ENCODE measurements around the gene NMRK2.
A peak's percentile ranks its signal among the peaks of the same experiment; 100 is the strongest.
"Not testable (repeated sequence)": the region's sequence is repeated elsewhere in the genome, so short reads cannot be mapped to it uniquely, and the experiment has no call there.

Gene NMRK2

DNA sequence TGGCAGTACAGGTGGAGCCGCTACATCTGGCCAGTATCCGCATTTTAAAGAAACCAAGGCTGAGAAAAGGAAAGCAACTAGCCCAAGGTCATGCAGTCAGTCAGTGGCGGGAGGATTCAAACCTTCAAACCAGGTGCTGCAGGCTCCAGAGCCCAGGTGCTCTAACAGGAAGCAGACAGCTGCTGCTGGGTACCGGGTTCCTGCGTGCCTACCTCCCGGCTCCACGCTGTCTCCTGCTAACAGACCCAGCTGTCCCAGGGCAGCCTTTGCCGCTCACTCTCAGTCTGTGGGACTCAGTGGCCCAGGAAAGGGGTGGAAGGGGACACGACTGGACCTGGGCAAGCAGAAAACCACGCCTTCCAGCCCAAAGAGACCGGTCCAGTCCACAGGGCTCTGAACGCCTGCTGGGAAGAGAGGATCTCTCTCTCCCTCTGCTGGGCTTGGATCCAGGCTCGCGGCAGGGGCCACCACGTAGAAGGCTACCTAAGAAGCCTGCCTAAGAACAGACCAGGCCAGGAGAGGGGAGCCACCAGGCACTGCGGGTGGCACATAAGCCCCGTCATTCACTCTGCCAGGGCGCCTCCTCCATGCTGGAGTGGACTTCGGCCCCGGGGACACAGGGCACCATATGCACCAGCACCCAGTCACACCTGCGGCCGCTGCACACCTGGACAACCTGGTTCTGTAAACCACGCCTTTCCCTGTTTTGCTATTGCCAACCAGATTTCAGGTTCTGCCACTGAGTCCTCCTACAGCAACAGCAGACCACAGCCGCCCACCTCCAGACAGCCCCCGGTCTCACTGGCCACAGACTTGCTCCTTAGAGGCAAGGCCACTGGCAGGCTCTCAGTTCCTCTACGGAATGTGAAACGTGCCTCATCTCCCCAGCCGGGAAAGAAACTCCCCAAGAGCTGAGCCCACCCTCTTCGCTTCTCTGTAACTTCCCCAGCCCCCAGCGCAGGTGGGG is 33.5 kb downstream of the NMRK2 start:
- DNase-seq: no peak

DNA sequence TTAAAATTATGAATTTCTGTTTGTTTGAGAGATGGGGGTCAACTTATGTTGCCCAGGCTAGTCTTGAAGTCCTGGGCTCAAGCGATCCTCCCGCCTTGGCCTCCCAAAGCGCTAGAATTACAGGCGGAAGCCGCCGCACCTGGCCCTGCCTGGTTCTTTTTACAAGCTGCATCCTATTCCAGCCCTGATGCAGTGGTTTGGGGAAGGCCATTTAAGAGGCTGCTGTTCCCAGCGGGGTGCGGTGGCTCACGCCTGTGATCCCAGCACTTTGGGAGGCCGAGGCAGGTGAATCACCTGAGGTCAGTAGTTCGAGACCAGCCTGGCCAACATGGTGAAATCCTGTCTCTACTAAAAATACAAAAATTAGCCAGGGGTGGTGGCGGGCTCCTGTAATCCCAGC is 35.1 kb downstream of the NMRK2 start:
- DNase-seq: not testable (repeated sequence)

DNA sequence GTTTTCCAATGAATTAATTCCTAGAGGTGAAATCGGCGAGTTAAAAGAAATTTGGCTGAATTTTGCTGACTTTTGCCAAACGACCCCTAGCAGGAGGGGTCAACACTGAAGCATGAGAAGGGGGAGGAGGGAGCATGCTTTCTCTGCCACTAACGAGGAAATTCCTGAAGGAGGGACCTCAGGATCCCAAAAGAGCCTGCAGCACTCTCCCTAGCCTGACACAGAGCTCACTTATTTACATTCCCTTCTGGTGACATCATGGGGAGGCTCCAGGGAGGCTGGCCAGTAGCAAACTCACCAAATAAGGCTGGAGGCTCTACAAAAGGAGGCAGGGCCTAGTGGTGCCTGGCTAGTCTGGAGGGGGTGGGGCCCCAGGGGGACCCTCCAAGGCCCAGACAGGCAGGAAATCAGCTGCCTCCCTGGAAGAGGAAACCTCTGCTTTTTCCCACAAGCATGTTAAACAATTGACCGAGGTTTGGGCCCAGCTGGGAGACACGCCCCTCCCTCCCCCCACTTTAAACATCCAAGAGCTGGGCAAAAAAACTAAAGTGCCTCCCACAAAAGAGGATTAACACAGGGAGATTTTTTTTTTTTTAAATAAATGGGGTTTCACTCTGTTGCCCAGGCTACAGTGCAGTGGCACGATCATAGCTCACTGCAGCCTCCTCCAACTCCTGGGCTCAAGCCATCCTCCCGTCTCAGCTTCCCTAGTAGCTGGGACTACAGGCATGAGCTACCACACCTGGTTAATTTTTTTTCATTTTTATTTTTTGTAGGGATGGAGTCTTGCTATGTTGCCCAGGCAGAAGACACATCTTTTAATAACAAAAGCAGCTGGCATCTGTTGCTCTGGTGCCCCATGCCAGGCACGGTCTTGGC is 35.9 kb downstream of the NMRK2 start:
- DNase-seq: peak; percentile 100

DNA sequence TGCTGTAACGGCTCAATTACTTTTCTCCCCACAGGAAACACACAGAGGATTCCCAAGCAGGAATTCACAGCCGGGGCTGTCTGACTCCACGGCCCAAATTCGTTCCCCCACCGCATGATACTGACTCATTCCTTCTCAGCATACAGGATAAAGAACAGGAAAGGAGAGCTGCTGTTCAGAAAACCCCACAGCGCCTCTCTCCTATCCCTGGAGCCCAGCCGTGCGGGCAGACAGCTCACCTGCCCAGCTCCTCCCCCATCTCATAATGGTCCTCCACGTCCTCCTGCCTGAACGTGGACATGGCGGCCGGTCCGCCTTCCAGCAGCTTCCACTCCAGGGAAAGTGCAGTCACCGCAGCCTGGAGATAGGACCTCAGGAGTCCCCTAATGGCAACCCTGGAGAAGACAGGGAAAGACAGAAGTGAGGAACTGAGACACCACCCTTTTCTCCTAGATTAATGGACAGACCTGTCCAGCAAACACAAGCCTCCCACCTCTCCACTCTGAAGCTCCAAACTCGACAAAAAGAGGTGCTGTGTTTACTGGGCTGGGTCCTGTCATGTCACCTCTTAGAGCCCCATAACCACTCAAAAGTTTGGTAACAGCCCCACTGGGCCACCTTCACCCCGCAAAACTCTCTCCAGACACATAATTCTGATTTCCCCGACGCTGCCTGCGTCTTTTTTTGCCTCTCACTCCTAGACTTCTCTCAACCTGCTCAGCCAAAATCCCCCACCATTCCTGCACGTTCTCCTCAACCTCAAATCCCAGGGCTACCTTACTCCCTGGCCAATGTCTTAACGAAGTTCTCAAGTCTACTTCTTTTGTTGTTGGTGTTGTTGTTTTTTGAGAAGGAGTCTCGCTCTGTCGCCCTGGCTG is 36.8 kb downstream of the NMRK2 start:
- peak; percentile 89 for DNase-seq

DNA sequence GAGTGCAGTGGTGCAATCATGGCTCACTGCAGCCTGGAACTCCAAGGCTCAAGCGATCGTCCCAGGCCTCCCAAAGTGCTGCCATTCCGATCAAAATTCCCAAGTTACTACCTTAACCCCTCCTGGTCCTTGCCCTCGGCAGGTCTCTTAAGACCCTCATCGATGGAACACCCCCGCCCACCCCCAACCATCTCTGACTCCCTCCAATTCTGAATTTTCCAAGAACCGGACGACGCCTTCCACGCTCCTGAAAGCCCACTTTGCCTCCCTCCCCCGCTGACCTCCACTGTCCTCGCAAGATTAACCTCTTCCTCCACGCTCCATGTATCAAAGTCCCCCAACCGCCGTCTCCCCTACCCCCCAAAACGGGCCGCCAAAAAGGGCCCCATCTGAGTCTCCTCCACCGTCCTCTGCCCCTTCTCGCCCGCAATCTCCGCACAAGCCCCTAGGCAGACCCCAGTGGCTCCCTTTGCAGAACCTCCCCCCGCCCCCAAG is 37.5 kb downstream of the NMRK2 start:
- no peak for DNase-seq

DNA sequence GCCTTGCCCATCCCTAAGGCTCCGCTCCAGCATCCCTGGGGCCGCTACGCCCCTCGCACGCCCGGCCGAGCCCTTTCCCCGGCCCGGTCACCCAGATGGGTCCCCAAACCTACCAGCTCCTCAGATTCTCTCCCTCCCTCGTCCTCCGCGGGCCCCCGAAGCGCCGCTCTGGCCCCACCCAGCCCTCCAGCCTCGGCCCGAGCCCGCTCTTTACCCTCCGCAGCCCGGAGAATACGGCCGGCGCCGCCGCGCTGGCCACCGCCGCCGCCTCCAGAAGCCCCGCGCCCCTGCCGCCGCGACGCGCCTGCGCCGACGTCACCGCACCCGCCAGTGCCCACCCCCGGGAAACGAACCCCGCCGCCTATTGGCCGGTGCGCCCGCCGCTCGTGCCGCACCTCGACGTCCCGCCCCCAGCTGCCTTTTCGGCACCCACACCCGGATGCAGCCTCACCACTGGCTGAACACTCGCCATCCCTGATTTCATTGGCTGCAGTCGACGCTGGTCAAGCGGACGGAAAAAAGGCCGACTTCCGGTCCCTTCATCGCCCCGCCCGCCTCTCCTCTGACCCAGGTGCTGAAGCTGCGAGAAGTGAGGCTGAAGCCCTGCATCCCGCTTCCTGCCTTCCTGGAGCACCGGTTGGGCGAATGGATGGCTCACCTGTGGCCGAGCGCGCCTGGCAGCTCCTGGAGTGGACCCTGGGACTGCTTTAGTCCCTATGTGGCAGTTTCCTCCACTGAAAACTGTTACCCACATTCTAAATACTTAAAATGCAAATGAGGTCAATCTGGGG is 38.1 kb downstream of the NMRK2 start, which contains the start of gene DAPK3:
Gene DAPK3 (minus strand): TSS at position 292 of the 791 bp plus-strand sequence. CDS start 1,364 bp downstream, outside the sequence.
- DNase-seq: peak; percentile 98

DNA sequence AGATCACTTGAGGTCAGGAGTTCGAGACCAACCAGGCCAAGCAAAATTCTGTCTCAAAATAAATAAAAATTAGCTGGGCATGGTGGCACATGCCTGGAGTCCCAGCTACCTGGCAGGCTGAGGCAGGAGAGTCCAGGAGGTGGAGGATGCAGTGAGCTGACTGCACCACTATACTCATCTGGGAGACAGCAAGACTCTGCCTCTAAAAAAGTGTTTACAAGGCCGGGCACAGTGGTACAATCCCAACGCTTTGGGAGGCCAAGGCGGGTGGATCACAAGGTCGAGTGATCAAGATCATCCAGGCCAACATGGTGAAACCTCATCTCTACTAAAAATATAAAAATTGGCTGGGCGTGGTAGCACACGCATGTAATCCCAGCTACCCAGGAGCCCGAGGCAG is 42.3 kb downstream of the NMRK2 start:
- DNase-seq: no peak

DNA sequence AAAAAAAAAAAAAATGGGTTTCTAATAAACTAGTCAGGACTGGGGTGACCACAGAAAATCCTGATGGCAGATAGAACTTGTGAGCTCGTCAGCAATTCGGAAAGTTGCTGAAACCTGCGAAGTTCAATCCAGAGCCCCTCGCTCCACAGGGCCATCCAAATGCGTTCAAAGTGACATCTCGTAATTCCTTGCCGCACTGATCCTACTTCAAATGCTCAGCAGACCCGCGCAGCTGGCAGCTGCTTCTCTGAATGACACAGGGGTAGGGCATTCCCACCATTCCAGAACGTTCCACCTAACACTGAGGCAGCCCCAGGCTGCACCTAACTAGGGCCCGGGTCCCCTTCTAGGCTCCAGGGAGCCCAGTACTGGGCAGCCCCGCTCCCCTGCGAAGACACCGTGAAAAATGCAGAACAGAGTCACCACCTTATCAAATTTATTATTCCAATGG is 42.8 kb downstream of the NMRK2 start:
- no peak for DNase-seq

DNA sequence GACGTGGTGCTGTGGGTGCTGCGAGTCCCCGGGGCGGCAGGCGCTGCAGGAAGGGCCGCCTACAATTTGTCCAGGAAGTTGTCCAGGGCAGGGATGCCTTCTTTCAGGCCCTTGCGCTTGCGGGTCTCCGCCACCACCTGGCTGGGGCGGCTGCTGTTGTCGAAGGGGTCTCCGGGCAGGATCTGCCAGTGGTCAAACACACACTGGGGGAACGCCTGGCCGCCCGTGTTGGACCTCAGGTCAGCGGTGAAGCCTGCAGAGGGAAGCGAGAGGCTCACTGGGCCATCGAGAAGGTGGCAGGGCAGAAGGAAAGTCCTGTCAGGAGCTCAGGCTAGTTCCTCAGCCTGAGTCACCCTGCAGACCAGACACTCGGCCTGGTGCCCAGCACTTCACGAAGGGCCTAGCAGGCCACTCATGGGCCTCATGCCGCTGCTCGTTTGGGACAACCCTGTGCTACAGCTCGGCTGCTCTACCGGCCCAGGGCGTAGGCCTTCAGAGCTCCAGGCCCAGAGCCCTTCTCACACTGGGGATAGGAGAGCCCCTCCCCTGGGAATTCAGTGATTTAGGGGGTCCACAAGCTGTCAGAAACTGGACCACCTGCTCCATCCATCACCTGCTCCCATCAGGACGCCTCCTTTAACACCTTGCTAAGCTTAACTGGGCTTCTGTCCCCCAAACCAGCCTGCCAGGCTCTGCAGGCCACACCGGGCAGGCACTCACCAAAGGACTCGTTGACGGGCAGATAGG is 43.8 kb downstream of the NMRK2 start:
- DNase-seq: no peak

DNA sequence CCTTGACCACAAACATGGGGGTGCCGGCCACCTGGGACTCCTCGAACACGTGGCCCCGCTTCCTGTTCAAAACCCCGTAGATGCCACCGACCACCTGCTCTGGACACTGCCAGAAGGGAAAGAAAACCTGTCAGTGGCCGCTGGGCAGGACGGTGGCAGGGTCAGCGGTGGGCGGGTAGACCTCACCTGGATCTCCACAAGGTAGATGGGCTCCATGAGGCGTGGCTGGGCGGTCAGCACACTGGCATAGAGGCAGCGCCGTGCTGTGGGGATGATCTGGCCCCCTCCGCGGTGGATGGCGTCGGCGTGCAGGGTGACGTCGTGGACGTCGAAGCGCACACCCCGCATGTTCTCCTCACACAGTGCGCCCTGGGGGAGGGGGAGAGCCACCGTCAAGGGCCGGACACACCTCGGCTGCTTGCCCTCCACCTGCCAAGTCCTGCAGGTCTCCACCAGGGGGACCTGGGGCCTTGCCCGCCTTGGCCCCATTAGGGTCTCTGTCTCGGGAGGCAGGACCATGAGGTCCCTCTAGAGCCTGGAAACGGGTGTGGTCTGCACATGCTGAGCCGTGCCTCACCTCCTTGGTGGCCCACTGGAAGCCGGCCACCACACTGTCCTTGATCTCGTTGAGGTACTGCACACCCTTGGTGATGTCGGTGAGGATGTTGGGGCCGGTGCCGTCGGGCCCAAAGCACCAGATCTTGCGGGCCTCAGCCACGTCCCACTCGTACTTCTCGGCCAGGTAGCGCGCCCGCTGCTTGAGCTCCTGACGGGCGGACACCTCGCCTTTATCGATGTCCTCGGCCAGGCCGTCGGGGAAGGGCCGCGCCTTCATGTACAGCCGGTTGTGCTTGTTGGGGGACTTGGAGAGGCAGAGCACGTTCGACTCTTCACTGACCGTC is 44.6 kb downstream of the NMRK2 start:
- DNase-seq: no peak

DNA sequence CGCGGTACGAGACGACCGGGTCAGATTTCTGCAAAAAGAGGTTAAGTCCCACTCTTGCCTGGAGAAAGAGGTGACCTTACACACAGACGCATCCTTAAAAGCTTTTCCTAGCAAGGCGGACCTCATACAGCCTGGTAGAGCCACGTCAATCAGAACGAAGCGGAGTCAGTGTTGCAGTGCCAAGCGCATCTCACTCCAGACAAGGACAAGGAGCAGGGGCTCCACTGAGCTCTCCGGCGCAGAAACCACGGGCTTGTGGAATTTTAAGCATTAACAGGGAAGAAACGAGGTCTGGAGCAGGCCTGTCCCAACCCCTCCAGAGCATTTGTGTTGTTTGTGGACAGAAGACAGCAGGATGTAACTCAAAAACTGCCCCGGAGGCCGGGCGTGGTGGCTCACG is 45.3 kb downstream of the NMRK2 start:
- no peak for DNase-seq

DNA sequence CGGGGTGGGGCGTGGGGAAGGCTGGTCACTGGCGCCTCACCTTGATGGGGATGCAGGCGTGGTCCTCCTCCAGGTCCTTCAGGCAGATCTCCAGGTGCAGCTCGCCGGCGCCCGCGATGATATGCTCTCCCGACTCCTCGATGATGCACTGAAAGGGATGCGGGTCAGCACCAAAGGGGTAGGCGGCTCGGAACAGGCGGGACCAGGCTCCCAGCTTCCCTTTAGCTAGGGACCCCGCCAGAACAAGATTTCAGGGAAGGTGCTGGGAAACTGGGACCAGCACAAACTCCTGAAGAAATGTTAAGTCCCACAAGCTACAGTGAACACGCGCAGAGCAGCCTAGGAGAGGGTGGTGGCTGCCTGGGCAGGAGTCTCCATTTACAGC is 46.4 kb downstream of the NMRK2 start:
- no peak for DNase-seq

DNA sequence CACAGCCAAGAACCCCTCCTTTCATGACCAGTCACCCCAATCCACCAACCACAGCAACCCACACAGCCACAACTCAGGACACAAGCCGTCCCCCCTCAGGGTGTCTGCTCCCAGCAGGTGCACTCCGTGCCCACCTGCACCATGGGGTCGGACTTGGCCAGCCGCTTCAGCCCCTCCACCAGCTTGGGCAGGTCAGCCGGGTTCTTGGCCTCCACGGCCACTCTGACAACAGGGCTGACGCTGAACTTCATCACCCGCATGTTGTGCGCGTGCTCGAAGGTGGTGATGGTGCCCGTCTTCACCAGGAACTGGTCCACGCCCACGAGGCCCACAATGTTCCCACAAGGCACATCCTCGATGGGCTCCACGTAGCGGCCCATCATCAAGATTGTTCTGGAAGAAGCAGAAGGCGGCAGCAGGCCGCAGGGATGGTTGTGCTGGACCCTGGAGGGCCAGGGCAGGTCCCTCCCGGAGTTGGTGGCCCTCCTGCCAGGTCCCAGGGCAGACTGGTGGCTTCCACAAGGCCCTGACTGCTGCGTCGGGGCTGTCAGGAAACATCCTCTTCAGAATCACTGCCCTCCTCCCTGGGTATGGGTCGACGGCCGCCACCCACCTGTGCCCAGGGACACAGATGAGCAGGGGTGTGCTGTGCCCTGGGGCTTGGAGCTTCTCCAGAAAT is 46.9 kb downstream of the NMRK2 start:
- no peak for DNase-seq

DNA sequence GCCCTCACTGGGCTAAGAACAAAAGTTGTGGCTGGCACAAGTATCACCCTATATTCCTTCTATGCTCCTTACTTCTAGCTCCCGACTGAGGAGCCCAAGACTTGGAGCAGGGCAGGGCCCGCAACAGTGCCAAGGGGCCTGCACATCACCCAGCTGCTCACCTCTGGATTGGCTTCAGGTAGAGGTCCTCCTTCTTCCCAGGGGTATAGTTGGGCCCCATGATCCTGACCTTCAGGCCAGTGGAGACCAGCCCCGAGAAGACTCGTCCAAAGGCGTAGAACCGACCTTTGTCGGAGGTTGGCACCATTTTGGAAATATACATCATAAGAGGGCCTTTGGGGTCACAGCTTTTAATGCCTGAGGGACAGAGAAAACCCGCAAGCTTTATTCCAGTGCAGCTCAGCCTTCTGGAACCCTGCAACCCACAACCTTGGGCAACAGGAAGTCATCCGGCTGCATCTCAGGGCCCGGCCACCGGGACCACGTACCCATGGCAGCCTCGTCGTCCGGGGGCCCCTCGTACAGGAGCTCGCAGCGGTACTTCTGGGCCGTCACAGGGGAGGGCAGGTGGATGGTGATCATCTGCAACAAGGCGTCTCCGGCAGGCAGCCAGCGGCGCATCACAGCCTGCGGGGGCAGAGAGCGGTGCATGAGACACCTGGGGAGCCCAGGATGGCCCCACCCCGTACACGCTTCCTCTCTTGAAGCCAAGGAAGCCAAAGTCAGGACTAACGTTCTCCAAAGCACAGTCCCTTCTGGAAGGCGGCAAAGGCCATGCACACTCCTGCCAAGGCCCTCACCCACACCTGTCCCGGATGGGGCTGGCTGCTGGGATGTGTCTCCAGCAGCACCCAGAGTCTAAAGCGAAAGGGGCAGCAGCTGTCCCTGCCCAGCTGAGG is 47.7 kb downstream of the NMRK2 start:
- no peak for DNase-seq

DNA sequence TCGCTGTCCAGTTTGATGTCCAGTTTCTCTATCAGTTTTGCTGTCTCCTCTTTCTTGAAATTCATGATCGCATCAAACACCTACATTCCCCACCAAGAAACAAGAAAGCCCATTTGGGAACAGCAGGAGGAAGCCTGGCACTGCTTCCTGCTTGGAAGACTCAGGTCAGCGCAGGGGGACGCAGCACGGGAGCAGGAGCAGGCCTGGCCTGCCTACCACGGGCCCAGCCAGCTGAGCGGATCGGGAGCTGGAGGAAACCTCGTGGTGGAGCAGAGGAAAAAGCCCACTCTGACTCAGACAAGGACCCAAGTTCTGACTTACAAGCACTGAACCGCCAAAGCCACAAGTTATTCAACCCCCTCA is 48.5 kb downstream of the NMRK2 start:
- DNase-seq: no peak

DNA sequence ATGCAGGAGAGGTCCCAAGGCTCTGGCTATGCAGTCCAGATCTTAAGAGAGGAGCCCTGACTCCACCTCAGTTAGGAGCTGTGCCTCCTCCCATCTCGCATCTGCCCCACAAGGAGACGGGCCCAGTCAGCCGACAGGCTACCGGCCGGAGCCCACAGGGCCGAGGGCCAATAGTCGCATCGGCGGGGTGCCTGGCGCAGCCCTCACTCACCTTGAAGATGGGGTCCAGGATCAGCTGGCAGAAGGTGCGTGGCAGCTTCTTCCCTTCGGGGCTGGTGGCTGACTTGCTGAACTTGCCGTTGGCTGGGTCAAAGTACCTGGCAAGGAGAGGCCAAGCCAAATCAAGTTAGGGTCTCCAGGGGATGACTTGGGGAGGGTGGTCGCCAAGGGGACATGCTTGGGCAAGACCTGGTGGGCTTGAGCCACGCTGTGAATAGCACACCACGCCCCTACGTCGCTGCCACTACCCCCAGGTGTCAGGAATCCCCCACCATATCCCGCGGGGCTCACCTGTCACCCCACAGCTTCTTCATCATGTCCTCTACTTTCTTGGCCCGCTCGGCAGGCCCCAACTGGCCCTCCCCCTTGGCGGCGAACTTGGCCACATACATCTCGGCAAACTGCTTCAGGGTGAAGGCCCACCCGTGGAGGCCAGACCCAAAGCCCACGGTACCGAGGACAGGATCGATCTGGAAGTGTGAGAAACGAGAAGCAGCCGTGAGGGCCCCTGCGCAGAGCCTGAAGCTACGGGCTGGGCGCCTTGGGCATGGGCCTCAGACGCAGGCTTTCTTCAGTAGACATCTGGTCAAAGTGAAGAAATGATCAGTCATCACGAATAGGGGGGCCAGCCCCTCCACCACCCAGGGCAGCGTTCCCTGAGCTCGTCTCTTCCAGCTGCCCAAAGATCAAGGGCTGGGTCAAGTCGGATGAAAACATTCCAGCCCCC is 49.1 kb downstream of the NMRK2 start:
- no peak for DNase-seq
